Mesenchymal stem cell (in vitro differentiated cells and primary cell): Measurements from ENCODE around the gene MAML1.

Source experiments
- DNase-seq: peaks from one replicate; pipeline ENCODE4 v3.0.0-alpha.2; 2013
- H2AFZ ChIP-seq: one replicate; pipeline ENCODE4 v1.6.1; 2013; ENCODE audit warnings: low read depth, mild to moderate bottlenecking, control low read depth, inconsistent platforms, low read length, moderate library complexity
- H2AK5ac ChIP-seq: 2 replicates; pipeline ENCODE4 v1.6.1; 2013; ENCODE audit warnings: low read length, moderate library complexity, mild to moderate bottlenecking, inconsistent platforms; ENCODE audit not compliant: severe bottlenecking
- H2BK120ac ChIP-seq: one replicate; pipeline ENCODE4 v1.6.1; 2013; ENCODE audit warnings: low read depth, mild to moderate bottlenecking, inconsistent platforms, low read length, moderate library complexity
- H2BK12ac ChIP-seq, 2 experiments: one replicate each; pipeline ENCODE4 v1.6.1; 2013; ENCODE audit warnings: inconsistent platforms in 2 of 2, low read length in 2 of 2, mild to moderate bottlenecking in 2 of 2, moderate library complexity in 2 of 2, control low read depth in 1 of 2
- H2BK15ac ChIP-seq: one replicate; pipeline ENCODE4 v1.6.1; 2013; ENCODE audit warnings: mild to moderate bottlenecking, low read depth, inconsistent platforms; ENCODE audit not compliant: poor library complexity, severe bottlenecking
- H2BK5ac ChIP-seq: 2 replicates; pipeline ENCODE4 v1.6.1; 2013; ENCODE audit warnings: low read depth, mild to moderate bottlenecking, low read length, control low read depth, inconsistent platforms; ENCODE audit not compliant: poor library complexity, severe bottlenecking
- H3K14ac ChIP-seq, 2 experiments: one replicate each; pipeline ENCODE4 v1.6.1; 2013; ENCODE audit warnings: inconsistent platforms in 2 of 2, low read length in 2 of 2, control low read depth in 1 of 2, mild to moderate bottlenecking in 1 of 2, moderate library complexity in 1 of 2
- H3K18ac ChIP-seq, 2 experiments: one replicate each; pipeline ENCODE4 v1.6.1; 2013; ENCODE audit warnings: inconsistent platforms in 2 of 2, low read length in 2 of 2, control low read depth in 1 of 2, low read depth in 1 of 2, mild to moderate bottlenecking in 1 of 2
- H3K23ac ChIP-seq, 2 experiments: one replicate each; pipeline ENCODE4 v1.6.1; 2013; ENCODE audit warnings: inconsistent platforms in 2 of 2, low read length in 2 of 2, mild to moderate bottlenecking in 2 of 2, moderate library complexity in 2 of 2, control low read depth in 1 of 2
- H3K27ac ChIP-seq: 2 replicates; pipeline ENCODE4 v1.5.1; 2013; ENCODE audit warnings: mild to moderate bottlenecking, moderate library complexity, low read length, control low read depth, inconsistent platforms; ENCODE audit not compliant: poor library complexity, severe bottlenecking
- H3K27me3 ChIP-seq, 2 experiments: 2 replicates each; pipeline versions ENCODE4 v1.6.1 to v1.7.0; 2013; ENCODE audit warnings: low read length in 2 of 2, mild to moderate bottlenecking in 2 of 2, moderate library complexity in 2 of 2, control low read depth in 1 of 2, inconsistent platforms in 1 of 2; ENCODE audit not compliant: control insufficient read depth in 1 of 2, insufficient read depth in 1 of 2
- H3K36me3 ChIP-seq, 2 experiments: 2 replicates each; pipeline versions ENCODE4 v1.6.1 to v1.7.0; 2013; ENCODE audit warnings: low read length in 2 of 2, control low read depth in 1 of 2, inconsistent platforms in 1 of 2, low read depth in 1 of 2, mild to moderate bottlenecking in 1 of 2; ENCODE audit not compliant: insufficient read depth in 2 of 2, control insufficient read depth in 1 of 2
- H3K4ac ChIP-seq, 2 experiments: one replicate each; pipeline ENCODE4 v1.6.1; 2013; ENCODE audit warnings: inconsistent platforms in 2 of 2, low read length in 2 of 2, mild to moderate bottlenecking in 2 of 2, moderate library complexity in 2 of 2, control low read depth in 1 of 2, low read depth in 1 of 2
- H3K4me1 ChIP-seq: 2 replicates; pipeline ENCODE4 v1.6.1; 2013; ENCODE audit warnings: low read depth, low read length, control low read depth; ENCODE audit not compliant: control insufficient read depth, insufficient read depth
- H3K4me2 ChIP-seq: 2 replicates; pipeline ENCODE4 v1.6.1; 2013; ENCODE audit warnings: low read length, mild to moderate bottlenecking, inconsistent platforms; ENCODE audit not compliant: poor library complexity, severe bottlenecking
- H3K4me3 ChIP-seq, 2 experiments: 2 replicates each; pipeline versions ENCODE4 v1.5.1 to v1.7.0; 2013; ENCODE audit warnings: low read length in 2 of 2, mild to moderate bottlenecking in 2 of 2, control low read depth in 1 of 2, low read depth in 1 of 2; ENCODE audit not compliant: insufficient read depth in 1 of 2
- H3K79me1 ChIP-seq: replicated peaks from 2 replicates; pipeline ENCODE4 v1.6.1; 2013; ENCODE audit warnings: mild to moderate bottlenecking, control low read depth, low read length, inconsistent platforms; ENCODE audit not compliant: poor library complexity, severe bottlenecking
- H3K9ac ChIP-seq: 2 replicates; pipeline ENCODE4 v1.7.0; 2013; ENCODE audit warnings: mild to moderate bottlenecking, low read length, moderate library complexity
- H3K9me3 ChIP-seq: 2 replicates; pipeline ENCODE4 v1.7.0; 2013; ENCODE audit warnings: mild to moderate bottlenecking, low read length; ENCODE audit not compliant: control insufficient read depth
- H4K8ac ChIP-seq: one replicate; pipeline ENCODE4 v1.6.1; 2013; ENCODE audit warnings: inconsistent platforms, mild to moderate bottlenecking, low read length, moderate library complexity
- H4K91ac ChIP-seq: one replicate; pipeline ENCODE4 v1.6.1; 2013; ENCODE audit warnings: mild to moderate bottlenecking, low read length, inconsistent platforms
- WGBS: methylation state at CpG from one replicate; pipeline ENCODE4 v1.1.7; 2013; ENCODE audit warnings: mixed read lengths; 5-methylcytosine and 5-hydroxymethylcytosine counted together

Gene MAML1

GRCh38 chr5:179816796-179817469, 84.3 kb downstream of the MAML1 start:
- Histone ChIP-seq H3K36me3 (peaks cover 23 to 30% of the 10 kb centered on the region in 2 experiments), H3K4me2 (peak overlapping the region; percentile 67), H3K18ac (peak overlapping the region; percentile 40 to 88), H2BK12ac (peak overlapping the region; percentile 97 to 99), H3K4ac (peak overlapping the region in 1 of 2 experiments; percentile 92), H2BK5ac (no peak overlapping the region), H3K4me3 (peak overlapping the region; percentile 44 to 62), H3K9ac (peak overlapping the region; percentile 69), H3K27ac (no peak overlapping the region), H3K27me3 (no peaks in the 10 kb centered on the region), H3K4me1 (peaks cover 36% of the 10 kb centered on the region), H3K23ac (peak overlapping the region in 1 of 2 experiments; percentile 84), H3K14ac (peak overlapping the region in 1 of 2 experiments; percentile 58), H3K9me3 (no peaks in the 10 kb centered on the region), H4K91ac (peak overlapping the region; percentile 64), H2BK120ac (peak overlapping the region; percentile 86), H4K8ac (peak overlapping the region; percentile 99), H3K79me1 (peaks cover 32% of the 10 kb centered on the region), H2AK5ac (peak overlapping the region; percentile 82), H2AFZ (peak overlapping the region; percentile 56), H2BK15ac (peak overlapping the region; percentile 54)
- no peak for DNase-seq
- WGBS = 10% methylated on average over 70 of the region's 72 CpGs

GRCh38 chr5:179817470-179817840, 84.8 kb downstream of the MAML1 start:
- Histone ChIP-seq H4K91ac (peak overlapping the region; percentile 78), H3K18ac (peak overlapping the region; percentile 40 to 88)
- 92% methylated on average over 5 of the region's 8 CpGs for WGBS

GRCh38 chr5:179817890-179818745, 85.5 kb downstream of the MAML1 start:
- no peak overlapping the region for H2AFZ ChIP-seq
- peak overlapping the region; percentile 99 for H2BK120ac ChIP-seq
- H3K27me3 ChIP-seq = no peaks in the 10 kb centered on the region
- peak overlapping the region; percentile 100 for H4K91ac ChIP-seq
- H3K79me1 ChIP-seq = peaks cover 25% of the 10 kb centered on the region
- H3K36me3 ChIP-seq = peaks cover 19 to 30% of the 10 kb centered on the region in 2 experiments
- peak overlapping the region; percentile 100 for H2BK12ac ChIP-seq
- peak overlapping the region; percentile 99 for H4K8ac ChIP-seq
- peak overlapping the region in 1 of 2 experiments; percentile 67 for H3K4me3 ChIP-seq
- peak overlapping the region; percentile 67 for H3K27ac ChIP-seq
- peak overlapping the region in 1 of 2 experiments; percentile 91 for H3K14ac ChIP-seq
- peaks cover 43% of the 10 kb centered on the region for H3K4me1 ChIP-seq
- H3K23ac ChIP-seq = peak overlapping the region in 1 of 2 experiments; percentile 48
- peak overlapping the region; percentile 96 for H3K9ac ChIP-seq
- no peaks in the 10 kb centered on the region for H3K9me3 ChIP-seq
- H2BK15ac ChIP-seq = peak overlapping the region; percentile 99
- 66% methylated on average over 14 of the region's 14 CpGs for WGBS
- peak overlapping the region; percentile 97 to 100 for H3K18ac ChIP-seq
- DNase-seq = peak; percentile 43
- H3K4me2 ChIP-seq = peak overlapping the region; percentile 53
- peak overlapping the region; percentile 82 to 99 for H3K4ac ChIP-seq
- H2BK5ac ChIP-seq = peak overlapping the region; percentile 85
- H2AK5ac ChIP-seq = peak overlapping the region; percentile 73

More at GRCh38 chr5:179817470-179817840, 84.8 kb downstream of the MAML1 start:
- Histone ChIP-seq H3K23ac (peak overlapping the region in 1 of 2 experiments; percentile 84), H3K79me1 (peaks cover 27% of the 10 kb centered on the region), H3K36me3 (peaks cover 19 to 30% of the 10 kb centered on the region in 2 experiments), H3K9me3 (no peaks in the 10 kb centered on the region), H3K4me2 (peak overlapping the region; percentile 67), H3K4ac (peak overlapping the region; percentile 72 to 92), H3K9ac (peak overlapping the region; percentile 69), H2AFZ (peak overlapping the region; percentile 56), H2BK5ac (peak overlapping the region; percentile 36), H3K4me3 (peak overlapping the region in 1 of 2 experiments; percentile 62), H2AK5ac (peak overlapping the region; percentile 82), H3K27ac (no peak overlapping the region), H2BK12ac (peak overlapping the region; percentile 97 to 99), H3K4me1 (peaks cover 37% of the 10 kb centered on the region), H3K27me3 (no peaks in the 10 kb centered on the region), H4K8ac (peak overlapping the region; percentile 99), H2BK120ac (peak overlapping the region; percentile 86), H2BK15ac (peak overlapping the region; percentile 54), H3K14ac (no peak overlapping the region)
- no peak for DNase-seq
